GM23338 (cell line): ENCODE results near the gene UBE2Z. TPM values are rescaled to one million over a fixed set of nuclear protein-coding genes. Genes with fewer than 3 reads are reported as not detected.
A peak's percentile ranks its signal among the peaks of the same experiment; 100 is the strongest.

Experiments used
- ATAC-seq: fragments of 200-7000 bp; cut with Tn5 transposase; 3 replicates; pipeline ENCODE4 v1.9.1; 2020
- DNase-seq: peaks from one replicate; pipeline ENCODE4 v3.0.0-alpha.2; 2015; ENCODE audit warnings: low spot score
- H2AFZ ChIP-seq: fragments of 200-600 bp; sonication (generic); 2 replicates; pipeline ENCODE4 v1.8.0; 2016; ENCODE audit warnings: antibody characterized with exemption, mild to moderate bottlenecking, moderate library complexity
- H3F3A ChIP-seq: fragments of 200-600 bp; sonication (generic); replicated peaks from 2 replicates; pipeline ENCODE4 v1.8.0; 2017; ENCODE audit warnings: antibody characterized with exemption, mixed run types, low read depth
- H3K27ac ChIP-seq: fragments of 200-600 bp; sonication (generic); 2 replicates; pipeline ENCODE4 v1.6.1; 2016; ENCODE audit warnings: low read depth
- H3K27me3 ChIP-seq: fragments of 200-600 bp; sonication (generic); 2 replicates; pipeline ENCODE4 v1.8.0; 2016; ENCODE audit warnings: mild to moderate bottlenecking, mixed run types, moderate library complexity; ENCODE audit not compliant: insufficient read depth
- H3K36me3 ChIP-seq: fragments of 200-600 bp; sonication (generic); 2 replicates; pipeline ENCODE4 v1.8.0; 2016; ENCODE audit warnings: mild to moderate bottlenecking; ENCODE audit not compliant: insufficient read depth
- H3K4me1 ChIP-seq: fragments of 200-600 bp; sonication (generic); 2 replicates; pipeline ENCODE4 v1.8.0; 2016; ENCODE audit warnings: mild to moderate bottlenecking, moderate library complexity; ENCODE audit not compliant: insufficient read depth
- H3K4me2 ChIP-seq: fragments of 200-600 bp; sonication (generic); 2 replicates; pipeline ENCODE4 v1.7.1; 2017; ENCODE audit warnings: mixed run types
- H3K4me3 ChIP-seq: fragments of 200-600 bp; sonication (generic); 2 replicates; pipeline ENCODE4 v1.6.1; 2016; ENCODE audit warnings: mixed run types
- H3K79me2 ChIP-seq: fragments of 200-600 bp; sonication (generic); replicated peaks from 2 replicates; pipeline ENCODE4 v1.8.0; 2017; ENCODE audit warnings: mild to moderate bottlenecking; ENCODE audit not compliant: insufficient read depth
- H3K9me2 ChIP-seq: fragments of 200-600 bp; sonication (generic); 2 replicates; pipeline ENCODE4 v1.8.0; 2017; ENCODE audit not compliant: insufficient read depth
- H4K20me1 ChIP-seq: fragments of 200-600 bp; sonication (generic); replicated peaks from 2 replicates; pipeline ENCODE4 v1.8.0; 2017; ENCODE audit warnings: mild to moderate bottlenecking; ENCODE audit not compliant: insufficient read depth
- H3K27ac Mint-ChIP-seq: 2 replicates; pipeline ENCODE4 v1.8.0; 2020; ENCODE audit warnings: inconsistent platforms, mild to moderate bottlenecking, moderate library complexity, mixed read lengths
- H3K27me3 Mint-ChIP-seq: 3 replicates; pipeline ENCODE4 v1.8.0; 2022; ENCODE audit warnings: low read depth, mild to moderate bottlenecking, moderate library complexity, mixed read lengths, inconsistent platforms; ENCODE audit not compliant: insufficient read depth, poor library complexity
- H3K36me3 Mint-ChIP-seq: 3 replicates; pipeline ENCODE4 v1.8.0; 2021; ENCODE audit warnings: low read depth, mild to moderate bottlenecking, inconsistent platforms, moderate library complexity, mixed read lengths
- H3K4me1 Mint-ChIP-seq: 3 replicates; pipeline ENCODE4 v1.8.0; 2020; ENCODE audit warnings: mild to moderate bottlenecking, inconsistent platforms, mixed read lengths
- H3K4me3 Mint-ChIP-seq: 3 replicates; pipeline ENCODE4 v1.8.0; 2021; ENCODE audit warnings: moderate library complexity, mild to moderate bottlenecking, inconsistent platforms, mixed read lengths
- H3K9me3 Mint-ChIP-seq: 3 replicates; pipeline ENCODE4 v1.8.0; 2020; ENCODE audit warnings: moderate library complexity, mild to moderate bottlenecking, inconsistent platforms, mixed read lengths
- EZH2 ChIP-seq: fragments of 200-600 bp; sonication (generic); IDR thresholded peaks from one replicate; pipeline ENCODE4 v1.8.0; 2017; ENCODE audit warnings: antibody characterized with exemption, mild to moderate bottlenecking, low read depth; ENCODE audit not compliant: unreplicated experiment
- EZH2phosphoT487 ChIP-seq: fragments of 200-600 bp; sonication (generic); IDR thresholded peaks from one replicate; pipeline ENCODE4 v1.8.1; 2018; ENCODE audit warnings: antibody characterized with exemption; ENCODE audit not compliant: unreplicated experiment
- NANOG ChIP-seq: IDR thresholded peaks from 2 replicates; pipeline ENCODE4 v1.6.1; 2016; ENCODE audit warnings: antibody characterized with exemption, borderline replicate concordance
- POLR2AphosphoS5 ChIP-seq: IDR thresholded peaks from 2 replicates; pipeline ENCODE4 v1.6.1; 2016; ENCODE audit warnings: antibody characterized with exemption, low read depth
- REST ChIP-seq: IDR thresholded peaks from one replicate; pipeline ENCODE4 v1.6.1; 2018; ENCODE audit warnings: antibody characterized with exemption; ENCODE audit not compliant: unreplicated experiment
- ZNF114 ChIP-seq: fragments of 250-450 bp; sonication (Bioruptor Pico); IDR thresholded peaks from 2 replicates; pipeline ENCODE4 v1.5.0; 2020; ENCODE audit warnings: mild to moderate bottlenecking, moderate library complexity
- ZNF331 ChIP-seq: fragments of 250-450 bp; sonication (Bioruptor Pico); IDR thresholded peaks from 2 replicates; pipeline ENCODE4 v1.5.0; 2020; ENCODE audit warnings: low read depth, mild to moderate bottlenecking, moderate library complexity
- ZNF462 ChIP-seq: fragments of 250-450 bp; sonication (Bioruptor Pico); IDR thresholded peaks from 2 replicates; pipeline ENCODE4 v1.5.0; 2020; ENCODE audit warnings: mild to moderate bottlenecking, moderate library complexity
- polyA plus RNA-seq: library from polyadenylated mRNA; unstranded; fragments of >200 nt; fragmentation: Nextera tagmentation; extraction: Ambion mirVana; gene quantifications from 2 replicates; pipeline ENCODE4 v1.2.1, GENCODE V29; 2016
- total RNA-seq: library from RNA; depleted of rRNA; stranded (reverse); fragments of >200 nt; shearing (Covaris generic); gene quantifications from 2 replicates; pipeline ENCODE4 v1.2.3, GENCODE V29; 2014
- TF ChIP-seq, protein P1 (sequence below): IDR thresholded peaks from 2 replicates; pipeline ENCODE4 v1.6.1; 2016; ENCODE audit warnings: antibody characterized with exemption

The UBE2Z gene
- total and polyA plus RNA-seq, 2 experiments from 2014 or later, result 34.1 to 78.5 TPM

DNA sequence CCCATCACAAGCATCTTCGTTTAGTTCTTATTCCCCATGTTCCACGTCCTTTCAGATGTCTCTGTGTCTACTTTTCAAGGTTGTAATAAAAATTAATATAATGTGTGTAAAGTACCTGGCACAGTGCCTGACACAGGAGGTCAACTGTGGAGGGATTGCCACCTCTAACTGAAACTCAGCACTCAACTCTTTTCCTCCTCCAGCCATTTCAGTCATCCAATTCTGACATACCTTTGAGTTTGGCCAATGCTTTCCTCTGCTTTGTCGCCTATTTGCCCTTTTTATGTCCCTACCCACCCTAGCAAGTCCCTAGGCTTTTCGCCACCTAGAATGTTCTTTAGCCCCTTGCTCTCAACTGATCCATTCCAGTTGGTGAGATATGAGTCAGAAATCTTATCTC lies 1.6 kb downstream of the UBE2Z start (continued):
- TF ChIP-seq REST, result no peak
- TF ChIP-seq, protein P1, sequence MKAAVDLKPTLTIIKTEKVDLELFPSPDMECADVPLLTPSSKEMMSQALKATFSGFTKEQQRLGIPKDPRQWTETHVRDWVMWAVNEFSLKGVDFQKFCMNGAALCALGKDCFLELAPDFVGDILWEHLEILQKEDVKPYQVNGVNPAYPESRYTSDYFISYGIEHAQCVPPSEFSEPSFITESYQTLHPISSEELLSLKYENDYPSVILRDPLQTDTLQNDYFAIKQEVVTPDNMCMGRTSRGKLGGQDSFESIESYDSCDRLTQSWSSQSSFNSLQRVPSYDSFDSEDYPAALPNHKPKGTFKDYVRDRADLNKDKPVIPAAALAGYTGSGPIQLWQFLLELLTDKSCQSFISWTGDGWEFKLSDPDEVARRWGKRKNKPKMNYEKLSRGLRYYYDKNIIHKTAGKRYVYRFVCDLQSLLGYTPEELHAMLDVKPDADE, result no peak

GRCh38 chr17:48910370-48910769 lies 2.2 kb downstream of the UBE2Z start:
- Histone ChIP-seq H3K27me3 (no peaks in the 10 kb centered on the region), H3K27ac (peak overlapping the region; percentile 50; the same call in 1 of the 2 replicates), H3K4me3 (peak overlapping the region; percentile 96), H2AFZ (no peak overlapping the region), H3K9me2 (no peaks in the 10 kb centered on the region), H4K20me1 (peaks cover 52% of the 10 kb centered on the region), H3F3A (peaks cover 27% of the 10 kb centered on the region), H3K4me1 (peaks cover 26% of the 10 kb centered on the region), H3K36me3 (peaks cover 38% of the 10 kb centered on the region), H3K4me2 (peak overlapping the region; percentile 99), H3K79me2 (peaks cover 74% of the 10 kb centered on the region)
- Mint-ChIP-seq H3K9me3 (no peaks in the 10 kb centered on the region), H3K4me3 (peak overlapping the region; percentile 93), H3K4me1 (peaks cover 25% of the 10 kb centered on the region), H3K27ac (no peak overlapping the region), H3K27me3 (peaks cover 7% of the 10 kb centered on the region), H3K36me3 (peaks cover 51% of the 10 kb centered on the region)
- DNase-seq (no peak), ATAC-seq (no peak)
- TF ChIP-seq REST, result no peak
- TF ChIP-seq ZNF114 (CRISPR knock-in tag), result no peak
- TF ChIP-seq, protein P1, result no peak
- TF ChIP-seq POLR2AphosphoS5, result no peak
- no peak for TF ChIP-seq ZNF462 (CRISPR knock-in tag)
- no peak for TF ChIP-seq ZNF331 (CRISPR knock-in tag)
- no peak for TF ChIP-seq EZH2phosphoT487
- TF ChIP-seq NANOG, result no peak
- TF ChIP-seq EZH2, result no peak
